K562 (cell line): ENCODE data around the gene ANKRD13D. TPM values are rescaled to one million over a fixed set of nuclear protein-coding genes. Genes with fewer than 3 reads are reported as not detected.

ENCODE experiments used
- ATAC-seq: fragments of 200-7000 bp; cut with Tn5 transposase; 3 replicates; pipeline ENCODE4 v1.9.1; 2020; ENCODE audit warnings: moderate library complexity
- BruUV-seq: library from RNA; stranded (reverse); fragments of 400-500 nt; replicated peaks from 2 replicates; lab custom pipeline; 2021; lab: Mats Ljungman, UMichigan
- CTCF ChIA-PET: fragments of 300-600 bp; formaldehyde crosslinking; extraction: SDS; loops from one replicate; lab custom pipeline; 2021; ENCODE audit warnings: low intra/inter-chr PET ratio; lab: Yijun Ruan, JAX
- POLR2A ChIA-PET: fragments of 300-600, 350-650 bp; sonication (Branson Sonifier 250); formaldehyde crosslinking; extraction: SDS; loops from one replicate; lab custom pipeline; 2021; ENCODE audit warnings: antibody characterized with exemption, inconsistent platforms; lab: Yijun Ruan, JAX
- DNase-seq, 4 experiments: peaks; one replicate each; pipeline versions ENCODE4 v3.0.0 to v3.0.0-alpha.2; 2011 to 2018; ENCODE audit warnings: low spot score in 3 of 4, mixed read lengths in 3 of 4; ENCODE audit errors: extremely low read depth in 1 of 4
- FAIRE-seq: peaks from 2 replicates; lab custom pipeline; 2011; peaks lifted over from hg19 to GRCh38; lab: Jason Lieb, UNC
- H2AFZ ChIP-seq: 2 replicates; pipeline ENCODE4 v1.6.0; 2011; ENCODE audit warnings: low read depth, low read length, control low read depth, inconsistent platforms
- H3K27ac ChIP-seq: fragments of 200-600 bp; 3 replicates; pipeline ENCODE4 v1.8.0; 2011; ENCODE audit warnings: low read depth, mild to moderate bottlenecking, control low read depth, inconsistent platforms, low read length, moderate library complexity, mixed read lengths; ENCODE audit errors: extremely low read depth
- H3K27me3 ChIP-seq, 2 experiments: fragments of 300-600 bp in 1 of 2; 2 replicates in 1 of 2; 3 replicates in 1 of 2; pipeline versions ENCODE4 v1.6.0 to v1.8.0; 2011; ENCODE audit warnings: inconsistent platforms in 2 of 2, low read length in 2 of 2, mild to moderate bottlenecking in 1 of 2, mixed read lengths in 1 of 2, moderate library complexity in 1 of 2; ENCODE audit not compliant: control insufficient read depth in 2 of 2, insufficient read depth in 2 of 2
- H3K36me3 ChIP-seq: fragments of 300-600 bp; 3 replicates; pipeline ENCODE4 v1.8.0; 2011; ENCODE audit warnings: mild to moderate bottlenecking, low read length, inconsistent platforms; ENCODE audit not compliant: control insufficient read depth, insufficient read depth
- H3K4me1 ChIP-seq, 2 experiments: fragments of 200-600 bp in 1 of 2; replicated peaks in 1 of 2; 2 replicates in 1 of 2; 3 replicates in 1 of 2; pipeline versions ENCODE4 v1.5.1 to v1.8.0; 2011; ENCODE audit warnings: inconsistent platforms in 2 of 2, low read length in 2 of 2, mild to moderate bottlenecking in 1 of 2, mixed read lengths in 1 of 2, moderate library complexity in 1 of 2; ENCODE audit not compliant: control insufficient read depth in 2 of 2, insufficient read depth in 2 of 2
- H3K4me2 ChIP-seq: 2 replicates; pipeline ENCODE4 v1.6.1; 2011; ENCODE audit warnings: low read length, control low read depth, inconsistent platforms, mixed read lengths; ENCODE audit not compliant: insufficient read depth
- H3K4me3 ChIP-seq: fragments of 200-600 bp; sonication (generic), shearing (Covaris generic); 2 replicates; pipeline ENCODE4 v1.5.1; 2016; ENCODE audit warnings: control low read depth, inconsistent platforms
- H3K79me2 ChIP-seq: fragments of 200-600 bp; 3 replicates; pipeline ENCODE4 v1.8.0; 2011; ENCODE audit warnings: low read length, inconsistent platforms; ENCODE audit not compliant: control insufficient read depth, insufficient read depth
- H3K9ac ChIP-seq, 2 experiments: 2 replicates each; pipeline versions ENCODE4 v1.6.0 to v1.6.1; 2011; ENCODE audit warnings: low read depth in 2 of 2, low read length in 2 of 2, control low read depth in 1 of 2, inconsistent platforms in 1 of 2, mild to moderate bottlenecking in 1 of 2, mixed read lengths in 1 of 2; ENCODE audit not compliant: insufficient read depth in 1 of 2
- H3K9me1 ChIP-seq: one replicate; pipeline ENCODE4 v1.6.0; 2011; ENCODE audit warnings: inconsistent platforms, mild to moderate bottlenecking, low read length, moderate library complexity; ENCODE audit not compliant: control insufficient read depth, insufficient read depth
- H3K9me3 ChIP-seq: replicated peaks from 2 replicates; pipeline ENCODE4 v1.5.1; 2011; ENCODE audit warnings: low read depth, low read length, inconsistent platforms; ENCODE audit not compliant: control insufficient read depth, insufficient read depth
- H4K20me1 ChIP-seq: replicated peaks from 2 replicates; pipeline ENCODE4 v1.6.1; 2011; ENCODE audit warnings: low read length, inconsistent platforms, mixed read lengths; ENCODE audit not compliant: control insufficient read depth, insufficient read depth
- ARID1B ChIP-seq: fragments of 450-650 bp; IDR thresholded peaks from 2 replicates; pipeline ENCODE4 v1.6.1; 2016; ENCODE audit warnings: antibody characterized with exemption, mild to moderate bottlenecking, inconsistent platforms
- BRF1 ChIP-seq: IDR thresholded peaks from 3 replicates; pipeline ENCODE4 v1.6.1; 2011; ENCODE audit warnings: borderline replicate concordance, mild to moderate bottlenecking; ENCODE audit not compliant: insufficient read length; ENCODE audit errors: extremely low read depth
- ETV1 ChIP-seq: fragments of 450-650 bp; conservative IDR thresholded peaks from 2 replicates; pipeline ENCODE4 v1.6.1; 2016; ENCODE audit warnings: missing genetic modification characterization, control low read depth, low read depth, missing compliant biosample characterization
- MAZ ChIP-seq, 2 experiments: fragments of 450-650 bp in 1 of 2; sonication (generic) in 1 of 2; formaldehyde crosslinking; IDR thresholded peaks in 1 of 2; conservative IDR thresholded peaks in 1 of 2; 2 replicates each; pipeline versions ENCODE4 v1.4.0 to v1.5.0; 2020; ENCODE audit warnings: mild to moderate bottlenecking in 1 of 2, missing genetic modification reagents in 1 of 2
- RHOXF2B ChIP-seq: fragments of 250-450 bp; sonication (Bioruptor Pico); conservative IDR thresholded peaks from 2 replicates; pipeline ENCODE4 v1.5.1; 2021
- RNF219 ChIP-seq: fragments of 250-450 bp; sonication (Bioruptor Pico); IDR thresholded peaks from 2 replicates; pipeline ENCODE4 v1.5.0; 2022; ENCODE audit warnings: mild to moderate bottlenecking
- TAF9B ChIP-seq: fragments of 450-650 bp; IDR thresholded peaks from 2 replicates; pipeline ENCODE4 v1.6.1; 2018; ENCODE audit warnings: mild to moderate bottlenecking; ENCODE audit not compliant: partially characterized antibody
- ZNF124 ChIP-seq: sonication (generic); formaldehyde crosslinking; IDR thresholded peaks from 2 replicates; pipeline ENCODE4 v1.8.1; 2022; ENCODE audit warnings: missing genetic modification reagents
- ZNF311 ChIP-seq: fragments of 250-450 bp; sonication (Bioruptor Pico); IDR thresholded peaks from 2 replicates; pipeline ENCODE4 v1.4.0; 2020; ENCODE audit warnings: mild to moderate bottlenecking, moderate library complexity
- WGBS: fragments of 100-300 bp; shearing (Covaris generic); methylation state at CpG from one replicate; pipeline ENCODE4 v1.1.6; 2016; ENCODE audit warnings: low coverage, mixed read lengths; ENCODE audit not compliant: insufficient coverage; ENCODE audit errors: missing lambda C conversion rate; 5-methylcytosine and 5-hydroxymethylcytosine counted together
- in situ Hi-C: fragments of 300-500 bp; cut with MboI; formaldehyde crosslinking; loops from 4 replicates; pipeline ENCODE4 v1.15.0; 2018; ENCODE audit warnings: inconsistent platforms, mixed read lengths
- intact Hi-C: fragments of 100-400 bp; cut with micrococcal nuclease; formaldehyde crosslinking; loops from 2 replicates; pipeline ENCODE4 v1.14.2; 2022
- polyA plus RNA-seq, 8 experiments: library from polyadenylated mRNA; depleted of rRNA in 4 of 8; stranded (reverse) in 5 of 8; unstranded in 3 of 8; fragments of >200 nt; fragmentation: Nextera tagmentation in 2 of 8; fragmentation: Illumina TruSeq in 1 of 8; extraction: Ambion mirVana in 2 of 8; extraction: Trizol in 1 of 8; gene quantifications; 2 replicates each; pipeline versions ENCODE4 v1.2.1 to v1.2.3, GENCODE V29; 2011 to 2014; ENCODE audit warnings: inconsistent platforms in 1 of 8, missing spikeins in 1 of 8
- total RNA-seq, 7 experiments: library from RNA; depleted of rRNA in 6 of 7; stranded (reverse); fragments of >200 nt in 6 of 7; fragmentation: Illumina TruSeq in 2 of 7; extraction: Trizol in 2 of 7; gene quantifications; 2 replicates each; pipeline versions ENCODE4 v1.2.1 to v1.2.3, GENCODE V29; 2011 to 2021; ENCODE audit warnings: low replicate concordance in 1 of 7

The ANKRD13D gene
- total and polyA plus RNA-seq, 9 of the 15 experiments (the other 6 are each of a cell fraction or from before 2014, with no cell fraction given) = 0.94 to 40.9 (median 22.4) TPM

- ATAC-seq = no peak
- H4K20me1 ChIP-seq = no peaks in the 10 kb centered on the region
- ChIA-PET CTCF (no interaction called here), POLR2A (interaction anchor here (1.2 kb wide), 1 partner anchor 10 kb away, joined by 3 read pairs; no protein-coding TSS in a partner anchor)
- H3K27me3 ChIP-seq = no peaks in the 10 kb centered on the region
- intact Hi-C loops (no loop called here), in situ Hi-C loops (no loop called here)
- no peak overlapping the region for H3K4me3 ChIP-seq
- no peak overlapping the region for H3K4me2 ChIP-seq
- H3K9ac ChIP-seq = peak overlapping the region in 1 of 2 experiments; percentile 65; a peak in 2 of 4 replicates
- no peak overlapping the region for H3K27ac ChIP-seq
- no TSS peak for BruUV-seq
- no peak for DNase-seq
- H3K9me3 ChIP-seq = no peaks in the 10 kb centered on the region
- no peaks in the 10 kb centered on the region for H3K79me2 ChIP-seq
- no peak for TF ChIP-seq TAF9B
- no peak for TF ChIP-seq MAZ (CRISPR knock-in tag; conservative IDR thresholded peaks at IDR 0.05 in 1 of 2, IDR thresholded peaks at IDR 0.05 in 1 of 2)
- no peak for TF ChIP-seq ZNF311 (CRISPR knock-in tag)
- no peak for TF ChIP-seq ETV1 (tag)
- no peak for TF ChIP-seq RNF219 (CRISPR knock-in tag)
- TF ChIP-seq BRF1 = no peak
- no peak for TF ChIP-seq RHOXF2B (CRISPR knock-in tag)
- no peak for TF ChIP-seq ARID1B
- no peak for TF ChIP-seq ZNF124 (CRISPR knock-in tag)
- WGBS = 41% methylated on average over 5 of the region's 12 CpGs
- H3K9me1 ChIP-seq = no peaks in the 10 kb centered on the region
- peaks cover 14 to 68% of the 10 kb centered on the region in 2 experiments for H3K4me1 ChIP-seq
- FAIRE-seq = no peak
- H3K36me3 ChIP-seq = peaks cover 1% of the 10 kb centered on the region; the same call in 1 of the 3 replicates
- no peak overlapping the region for H2AFZ ChIP-seq
These were observed 18.5 kb downstream of the ANKRD13D start for GRCh38 chr11:67307545-67308001.
